Adrenal gland (tissue), 12 donors: Measurements from ENCODE around the gene DGKG. TPM values are rescaled to one million over a fixed set of nuclear protein-coding genes. Genes with fewer than 3 reads are reported as not detected.

ENCODE experiments used
- DNase-seq, 7 donors: peaks; one replicate each; pipeline ENCODE4 v3.0.0-alpha.2; 2019 to 2020
- H3K27ac ChIP-seq, 5 donors: fragments of 200-600 bp; sonication (generic) in 4 of 5; 1 replicate in 3 of 5; 2 replicates in 2 of 5; pipeline versions ENCODE4 v1.5.1 to v1.8.0; 2016 to 2020; ENCODE audit warnings: mild to moderate bottlenecking in 1 of 5
- H3K27me3 ChIP-seq: fragments of 200-600 bp; 2 replicates; pipeline ENCODE4 v1.8.0; 2021
- H3K36me3 ChIP-seq, 2 donors: fragments of 200-600 bp; replicated peaks in 1 of 2; 1 replicate in 1 of 2; 2 replicates in 1 of 2; pipeline versions ENCODE4 v1.5.1 to v1.8.0; 2018 to 2022
- H3K4me1 ChIP-seq, 2 donors: fragments of 200-600 bp; replicated peaks in 1 of 2; 1 replicate in 1 of 2; 2 replicates in 1 of 2; pipeline versions ENCODE4 v1.5.1 to v1.8.0; 2018 to 2021
- H3K4me3 ChIP-seq, 4 donors: fragments of 200-600 bp; sonication (generic) in 3 of 4; one replicate each; pipeline ENCODE4 v1.5.1; 2016 to 2018
- H3K9me3 ChIP-seq, 3 donors: fragments of 200-600 bp; sonication (generic) in 1 of 3; replicated peaks in 1 of 3; 1 replicate in 2 of 3; 2 replicates in 1 of 3; pipeline versions ENCODE4 v1.5.1 to v1.8.0; 2016 to 2021
- POLR2A ChIP-seq, 2 donors: fragments of 450-650 bp; IDR thresholded peaks; one replicate each; pipeline ENCODE4 v1.6.1; 2017; ENCODE audit warnings: antibody characterized with exemption in 2 of 2, mild to moderate bottlenecking in 2 of 2, moderate library complexity in 1 of 2
- WGBS, 4 donors: extraction: QIAGEN DNeasy Blood & Tissue Kit in 2 of 4; methylation state at CpG; one replicate each; pipeline versions ENCODE4 v1.1.5 to v1.1.7; 2013 to 2017; 5-methylcytosine and 5-hydroxymethylcytosine counted together
- intact Hi-C, 2 donors: fragments of 100-400 bp; cut with DNase I; formaldehyde crosslinking; loops; one replicate each; pipeline versions ENCODE4 v1.14.1 to v1.15.0; 2022 to 2023
- polyA plus RNA-seq, 3 donors: library from polyadenylated mRNA; stranded (reverse); fragments of 200-250 nt in 2 of 3; fragments of 350-450 nt in 1 of 3; fragmentation: Illumina TruSeq in 1 of 3; extraction: RNeasy Lipid Tissue Mini Kit (QIAGEN cat#74804) in 1 of 3; gene quantifications; one replicate each; pipeline ENCODE4 v1.2.3, GENCODE V29; 2013 to 2014
- total RNA-seq, 9 donors: library from RNA; depleted of rRNA in 4 of 9; stranded (reverse); fragments of >200 nt in 4 of 9; fragments of 120-200 nt in 1 of 9; fragmentation: NEBNext Ultra II Directional in 1 of 9; extraction: Animal tissue kit (Norgen Biotek cat#: 25700) in 1 of 9; gene quantifications; one replicate each; pipeline versions ENCODE4 v1.1.0 to v1.2.4, GENCODE V29; 2013 to 2023
- TF ChIP-seq, protein P1 (sequence below), 6 experiments: fragments of 450-650 bp in 4 of 6; fragments of 200-600 bp in 2 of 6; sonication (generic) in 1 of 6; IDR thresholded peaks; 1 replicate in 5 of 6; 2 replicates in 1 of 6; pipeline versions ENCODE4 v1.5.1 to v1.8.0; 2016 to 2021; ENCODE audit warnings: antibody characterized with exemption in 6 of 6, mild to moderate bottlenecking in 2 of 6, moderate library complexity in 1 of 6
- donor health status: healthy with polysubstance abuse.
- donor health status: Bipolar disorder and iron deficiency.
- donor health status: DM: yes; HTN: yes; CAD: no.
- donor health status: DM: no; HTN: no; CAD: no.
- donor health status: DM: no; HTN: no; CAD: no.
- donor health status: DM: yes; HTN: yes; CAD: no.

Gene DGKG
- total and polyA plus RNA-seq, 12 donors = 2.9 to 43.7 (median 28.3) TPM

DNA sequence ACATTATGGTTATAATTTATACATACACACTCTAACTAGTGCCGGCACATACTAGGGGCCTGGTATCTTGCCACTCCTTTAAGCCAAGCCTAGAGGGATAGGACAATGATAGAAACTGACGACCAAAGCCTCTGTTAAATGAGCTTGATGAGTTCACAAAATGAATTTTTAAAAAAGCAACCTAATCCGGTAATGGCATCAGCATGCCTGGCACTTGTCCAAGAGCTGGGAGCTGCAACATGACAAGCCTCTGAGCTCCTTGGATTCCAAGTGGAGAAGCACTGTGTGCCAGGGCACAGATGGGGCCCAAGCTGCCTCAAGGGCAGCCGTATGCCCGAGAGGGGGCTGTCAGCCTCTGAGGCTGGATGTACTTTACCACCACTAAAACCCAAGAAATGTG lies 262.9 kb downstream of the DGKG start:
- WGBS, 4 donors = 27 to 50% (median 45%) methylated on average over 5 of the region's 5 CpGs
- peak; percentile 69 to 93 (median 87) for DNase-seq
- peaks cover 0 to 9% of the 10 kb centered on the region in 2 donors for H3K36me3 ChIP-seq
- peaks cover 28 to 43% of the 10 kb centered on the region in 2 donors for H3K4me1 ChIP-seq
- H3K27ac ChIP-seq = peak overlapping the region in 3 of 5 donors; percentile 40 to 63 (median 46)
- TF ChIP-seq, protein P1, sequence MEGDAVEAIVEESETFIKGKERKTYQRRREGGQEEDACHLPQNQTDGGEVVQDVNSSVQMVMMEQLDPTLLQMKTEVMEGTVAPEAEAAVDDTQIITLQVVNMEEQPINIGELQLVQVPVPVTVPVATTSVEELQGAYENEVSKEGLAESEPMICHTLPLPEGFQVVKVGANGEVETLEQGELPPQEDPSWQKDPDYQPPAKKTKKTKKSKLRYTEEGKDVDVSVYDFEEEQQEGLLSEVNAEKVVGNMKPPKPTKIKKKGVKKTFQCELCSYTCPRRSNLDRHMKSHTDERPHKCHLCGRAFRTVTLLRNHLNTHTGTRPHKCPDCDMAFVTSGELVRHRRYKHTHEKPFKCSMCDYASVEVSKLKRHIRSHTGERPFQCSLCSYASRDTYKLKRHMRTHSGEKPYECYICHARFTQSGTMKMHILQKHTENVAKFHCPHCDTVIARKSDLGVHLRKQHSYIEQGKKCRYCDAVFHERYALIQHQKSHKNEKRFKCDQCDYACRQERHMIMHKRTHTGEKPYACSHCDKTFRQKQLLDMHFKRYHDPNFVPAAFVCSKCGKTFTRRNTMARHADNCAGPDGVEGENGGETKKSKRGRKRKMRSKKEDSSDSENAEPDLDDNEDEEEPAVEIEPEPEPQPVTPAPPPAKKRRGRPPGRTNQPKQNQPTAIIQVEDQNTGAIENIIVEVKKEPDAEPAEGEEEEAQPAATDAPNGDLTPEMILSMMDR (IDR thresholded peaks at IDR 0.05) = no peak
- TF ChIP-seq POLR2A (IDR thresholded peaks at IDR 0.05) = peak in 1 of 2 donors; percentile 18
- no peak overlapping the region for H3K4me3 ChIP-seq
- intact Hi-C loops = no loop called here
- no peaks in the 10 kb centered on the region for H3K9me3 ChIP-seq
- H3K27me3 ChIP-seq = no peaks in the 10 kb centered on the region

DNA sequence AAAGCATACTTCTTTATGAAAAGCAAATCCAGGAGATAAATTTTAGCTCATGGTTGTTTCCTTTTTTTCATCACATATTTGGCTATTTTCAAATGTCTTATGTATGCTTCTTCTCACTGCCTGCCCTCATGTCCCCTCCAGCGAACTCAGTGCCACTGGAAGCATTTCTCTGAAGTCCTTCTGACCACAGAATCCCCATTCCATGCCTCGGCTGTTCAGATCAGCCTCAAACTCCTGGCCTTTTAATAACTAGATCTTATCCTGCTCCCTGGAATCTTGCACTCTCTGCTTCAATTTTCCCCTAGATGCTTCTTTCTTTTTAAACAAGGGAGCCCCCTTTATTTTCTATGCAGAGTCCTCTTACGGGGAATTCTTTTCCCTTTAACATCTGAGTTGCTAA lies 263.3 kb downstream of the DGKG start:
- Histone ChIP-seq H3K27ac (peak overlapping the region in 2 of 5 donors; percentile 40 to 63), H3K27me3 (no peaks in the 10 kb centered on the region), H3K4me3 (no peak overlapping the region), H3K4me1 (peaks cover 28 to 40% of the 10 kb centered on the region in 2 donors), H3K9me3 (no peaks in the 10 kb centered on the region), H3K36me3 (peaks cover 0 to 9% of the 10 kb centered on the region in 2 donors)
- intact Hi-C loops = no loop called here
- 69 to 73% (median 71%) methylated on average over 3 of the region's 3 CpGs for WGBS, 4 donors
- DNase-seq = no peak
- TF ChIP-seq, protein P1 (IDR thresholded peaks at IDR 0.05) = no peak
- no peak for TF ChIP-seq POLR2A (IDR thresholded peaks at IDR 0.05)

DNA sequence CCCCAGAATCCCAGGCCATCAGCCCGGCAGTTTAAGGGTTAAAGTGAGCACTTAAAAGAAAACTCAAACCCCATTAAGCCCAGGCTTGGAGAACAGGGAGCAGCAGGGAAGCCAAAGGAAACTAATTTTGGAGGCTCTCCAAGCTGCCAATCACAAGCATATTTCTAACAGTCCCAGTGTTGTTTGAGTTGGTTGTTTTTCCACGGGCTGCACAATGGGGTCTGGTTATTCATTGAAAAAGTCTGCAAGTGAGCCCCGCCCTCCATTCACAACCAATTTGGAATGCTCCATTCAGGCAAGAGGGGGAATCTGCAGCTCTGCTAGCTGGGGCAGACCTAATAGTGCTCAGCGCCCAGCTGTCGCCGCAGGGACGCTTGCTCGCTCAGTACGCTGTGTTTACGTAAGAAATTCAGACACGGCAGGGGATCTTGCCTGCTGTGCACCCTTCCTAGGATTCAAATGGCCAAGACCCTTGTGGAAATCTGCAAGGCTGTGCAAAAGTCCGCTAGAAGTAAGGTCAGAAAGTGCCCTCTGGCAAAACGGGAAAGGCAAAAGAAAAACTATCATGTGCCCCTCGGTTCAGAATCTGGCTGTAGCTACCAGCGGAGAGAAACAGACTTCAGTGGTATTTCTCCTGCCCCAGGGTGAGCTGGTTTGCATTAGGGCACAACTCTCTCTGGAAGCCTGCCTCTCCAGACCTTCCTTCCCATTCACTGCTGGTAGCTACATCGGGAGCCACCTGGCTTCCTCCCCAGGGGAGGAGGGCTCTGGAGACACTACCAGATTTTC lies 264.2 kb downstream of the DGKG start:
- H3K36me3 ChIP-seq = peaks cover 0 to 9% of the 10 kb centered on the region in 2 donors
- H3K4me3 ChIP-seq = peak overlapping the region in 2 of 4 donors; percentile 35 to 45
- TF ChIP-seq, protein P1 (IDR thresholded peaks at IDR 0.05) = no peak
- TF ChIP-seq POLR2A (IDR thresholded peaks at IDR 0.05) = peak in 1 of 2 donors; percentile 60
- H3K4me1 ChIP-seq = peaks cover 28 to 32% of the 10 kb centered on the region in 2 donors
- intact Hi-C loops = no loop called here
- no peaks in the 10 kb centered on the region for H3K27me3 ChIP-seq
- peak overlapping the region in 4 of 5 donors; percentile 24 to 63 (median 47) for H3K27ac ChIP-seq
- H3K9me3 ChIP-seq = no peaks in the 10 kb centered on the region
- 5 to 12% (median 8%) methylated on average over 14 to 16 of the region's 16 CpGs for WGBS, 4 donors
- peak; percentile 56 to 86 (median 66) for DNase-seq

- TF ChIP-seq, protein P1 (IDR thresholded peaks at IDR 0.05) = no peak
- no peak for TF ChIP-seq POLR2A (IDR thresholded peaks at IDR 0.05)
- peak overlapping the region in 2 of 5 donors; percentile 54 to 63 for H3K27ac ChIP-seq
- no peaks in the 10 kb centered on the region for H3K27me3 ChIP-seq
- WGBS, 4 donors = 65 to 69% (median 66%) methylated on average over 4 of the region's 4 CpGs
- H3K36me3 ChIP-seq = peaks cover 0 to 9% of the 10 kb centered on the region in 2 donors
- no peak for DNase-seq
- H3K4me1 ChIP-seq = peaks cover 28 to 32% of the 10 kb centered on the region in 2 donors
- intact Hi-C loops = no loop called here
- no peaks in the 10 kb centered on the region for H3K9me3 ChIP-seq
- no peak overlapping the region for H3K4me3 ChIP-seq
These were observed 264.7 kb downstream of the DGKG start for GRCh38 chr3:186097317-186097662.

Other genes with a start within 250 kb of the DGKG start
- 1 to 10 TPM in 8 of 9 donors, under 1 TPM in 1; 0.78 to 4.3 (median 2.3) TPM for gene CRYGS, start 182.1 kb upstream of the DGKG start, total RNA-seq
- 10 to 100 TPM in 2 of 3 donors, 1 to 10 TPM in 1; 1.7 to 22.0 (median 10.4) TPM for gene CRYGS, start 182.1 kb upstream of the DGKG start, polyA plus RNA-seq
- gene TBCCD1, start 205.1 kb upstream of the DGKG start, total RNA-seq = 10 to 100 TPM in 5 of 9 donors, 1 to 10 TPM in 4; 7.8 to 21.0 (median 10.1) TPM
- gene TBCCD1, start 205.1 kb upstream of the DGKG start, polyA plus RNA-seq = 10 to 100 TPM in 1 of 3 donors, 1 to 10 TPM in 2; 3.3 to 14.2 (median 3.3) TPM
- gene DNAJB11, start 208.5 kb upstream of the DGKG start, total RNA-seq = 10 to 100 TPM; 20.1 to 70.9 (median 36.2) TPM
- gene DNAJB11, start 208.5 kb upstream of the DGKG start, polyA plus RNA-seq = 10 to 100 TPM; 41.8 to 93.2 (median 50.1) TPM